ENCODE measurements around the gene FBN3.

Gene FBN3

GRCh38 chr19:8087876-8088275 lies 61.5 kb downstream of the FBN3 start:
- no peak for TF ChIP-seq EGR1 (IDR thresholded peaks at IDR 0.05)
- TF ChIP-seq CEBPB (IDR thresholded peaks at IDR 0.05), result no peak
- no peak for TF ChIP-seq FOXM1 (IDR thresholded peaks at IDR 0.05; ENCODE audit: borderline replicate concordance, low read depth)
- TF ChIP-seq RAD21 (IDR thresholded peaks at IDR 0.05; ENCODE audit: low read depth), result no peak
- TF ChIP-seq REST (IDR thresholded peaks at IDR 0.05; ENCODE audit: low read depth), result no peak
- no peak for TF ChIP-seq NFIC (IDR thresholded peaks at IDR 0.05)

- TF ChIP-seq RAD21 (IDR thresholded peaks at IDR 0.05; ENCODE audit: low read depth) (no peak), TEAD4 (IDR thresholded peaks at IDR 0.05) (no peak), CEBPB (IDR thresholded peaks at IDR 0.05) (no peak), TCF12 (IDR thresholded peaks at IDR 0.05; ENCODE audit: low read depth) (no peak), MAX (IDR thresholded peaks at IDR 0.05) (no peak)
These were observed 62.5 kb downstream of the FBN3 start for GRCh38 chr19:8086849-8087248.

- TF ChIP-seq ZBTB7A (IDR thresholded peaks at IDR 0.05; ENCODE audit: low read depth) (no peak), MAX (IDR thresholded peaks at IDR 0.05) (no peak), TCF12 (IDR thresholded peaks at IDR 0.05; ENCODE audit: low read depth) (no peak), FOXM1 (IDR thresholded peaks at IDR 0.05; ENCODE audit: borderline replicate concordance, low read depth) (no peak), RAD21 (IDR thresholded peaks at IDR 0.05; ENCODE audit: low read depth) (no peak), CEBPB (IDR thresholded peaks at IDR 0.05) (no peak), EGR1 (IDR thresholded peaks at IDR 0.05) (no peak), TEAD4 (IDR thresholded peaks at IDR 0.05) (no peak), USF1 (IDR thresholded peaks at IDR 0.05) (no peak), EP300 (IDR thresholded peaks at IDR 0.05; ENCODE audit: borderline replicate concordance) (no peak), NFIC (IDR thresholded peaks at IDR 0.05) (no peak), TAF1 (IDR thresholded peaks at IDR 0.05; ENCODE audit: low read depth) (no peak), REST (IDR thresholded peaks at IDR 0.05; ENCODE audit: low read depth) (no peak), CREB1 (IDR thresholded peaks at IDR 0.05; ENCODE audit: low read depth) (no peak), YY1 (IDR thresholded peaks at IDR 0.05; ENCODE audit: low read depth) (no peak)
These were observed 63.6 kb downstream of the FBN3 start for GRCh38 chr19:8085598-8086408.

- TF ChIP-seq NFIC (IDR thresholded peaks at IDR 0.05) (no peak), USF1 (IDR thresholded peaks at IDR 0.05) (no peak), EGR1 (IDR thresholded peaks at IDR 0.05) (no peak), FOXM1 (IDR thresholded peaks at IDR 0.05; ENCODE audit: borderline replicate concordance, low read depth) (no peak), RAD21 (IDR thresholded peaks at IDR 0.05; ENCODE audit: low read depth) (no peak), TEAD4 (IDR thresholded peaks at IDR 0.05) (no peak), ZBTB7A (IDR thresholded peaks at IDR 0.05; ENCODE audit: low read depth) (no peak), EP300 (IDR thresholded peaks at IDR 0.05; ENCODE audit: borderline replicate concordance) (no peak), CREB1 (IDR thresholded peaks at IDR 0.05; ENCODE audit: low read depth) (no peak), CEBPB (IDR thresholded peaks at IDR 0.05) (no peak), TCF12 (IDR thresholded peaks at IDR 0.05; ENCODE audit: low read depth) (no peak), TAF1 (IDR thresholded peaks at IDR 0.05; ENCODE audit: low read depth) (no peak), YY1 (IDR thresholded peaks at IDR 0.05; ENCODE audit: low read depth) (no peak), REST (IDR thresholded peaks at IDR 0.05; ENCODE audit: low read depth) (no peak), MAX (IDR thresholded peaks at IDR 0.05) (no peak)
These were observed 65.2 kb downstream of the FBN3 start for GRCh38 chr19:8084152-8084551.
